Cerebellar nuclear complex (tissue), 1 donor: Measurements from ENCODE around the gene CCNI2.

Experiments used
- DNase-seq, 2 experiments: peaks; one replicate each; lab custom pipeline; 2025; lab: John Stamatoyannopoulos, UW

The CCNI2 gene, protein sequence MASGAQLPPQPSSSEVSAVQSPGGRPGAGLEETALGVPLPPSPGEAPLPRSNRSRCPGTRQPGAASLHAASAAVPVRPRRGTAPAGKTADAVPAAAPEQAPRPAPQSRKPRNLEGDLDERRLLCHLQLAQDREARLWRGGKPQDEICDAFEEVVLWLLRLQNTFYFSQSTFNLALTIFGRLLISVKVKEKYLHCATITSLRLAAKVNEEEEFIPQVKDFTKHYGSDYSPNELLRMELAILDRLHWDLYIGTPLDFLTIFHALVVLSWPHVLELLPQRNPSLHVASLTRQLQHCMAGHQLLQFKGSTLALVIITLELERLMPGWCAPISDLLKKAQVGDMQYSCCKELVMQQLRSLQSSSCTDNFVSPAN

GRCh38 chr5:132746954-132747615 is at the start of gene CCNI2:
Gene CCNI2 (plus strand): TSS chr5:132747426. CDS start chr5:132747496, 70 bp downstream.
- no peak for DNase-seq

GRCh38 chr5:132704875-132705274 is 42.4 kb upstream of the CCNI2 start:
- no peak for DNase-seq

DNA sequence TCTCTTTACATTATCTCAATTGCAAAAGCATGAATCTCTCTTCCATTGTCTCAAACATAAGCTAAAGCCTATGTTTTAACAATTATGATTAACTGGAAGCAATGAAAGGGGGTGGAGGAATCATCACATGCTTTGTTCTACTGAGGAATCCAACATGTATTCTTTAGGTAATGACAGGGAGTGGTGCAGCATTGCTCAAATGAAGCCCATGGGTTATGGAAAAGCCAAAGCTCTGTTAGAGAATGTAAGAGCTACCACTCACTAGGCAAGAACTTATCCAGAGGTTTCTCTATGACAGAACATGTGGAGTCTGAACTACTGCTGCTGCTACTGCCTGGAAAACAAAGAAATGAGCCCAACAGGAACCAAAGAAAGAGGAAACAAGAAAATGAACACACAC is 38.6 kb upstream of the CCNI2 start:
- DNase-seq = no peak

GRCh38 chr5:132714456-132715307 is 32.5 kb upstream of the CCNI2 start:
- DNase-seq = no peak

DNA sequence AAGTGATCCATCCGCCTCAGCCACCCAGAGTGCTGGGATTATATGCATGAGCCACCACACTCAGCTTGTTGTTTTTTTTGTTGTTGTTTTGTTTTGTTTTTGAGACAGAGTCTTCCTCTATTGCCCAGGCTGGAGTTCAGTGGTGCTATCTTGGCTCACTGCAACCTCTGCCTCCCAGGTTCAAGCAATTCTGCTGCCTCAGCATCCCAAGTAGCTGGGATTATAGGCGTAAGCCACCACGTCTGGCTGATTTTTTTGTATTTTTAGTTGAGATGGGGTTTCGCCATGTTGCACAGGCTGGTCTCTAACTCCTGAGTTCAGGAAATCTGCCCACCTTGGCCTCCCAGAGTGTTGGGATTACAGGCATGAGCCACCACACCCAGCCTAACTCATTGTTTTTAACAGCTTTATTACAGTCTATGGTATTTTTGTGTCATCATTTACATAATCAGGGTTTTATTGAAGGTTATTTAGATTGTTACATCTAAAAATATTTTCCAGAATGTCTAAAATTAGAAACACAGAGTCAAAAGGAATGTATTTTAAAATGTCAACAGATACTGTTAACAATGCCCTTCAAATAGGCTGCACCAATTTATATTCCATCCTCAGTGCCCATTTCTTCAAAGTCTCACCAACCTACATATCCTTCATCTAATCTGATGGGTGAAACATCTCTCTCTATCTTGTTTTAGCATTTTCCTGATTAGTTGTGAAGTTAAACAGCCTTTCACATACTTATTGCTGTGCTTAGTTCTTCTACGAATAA is 28.5 kb upstream of the CCNI2 start:
- no peak for DNase-seq

- DNase-seq = no peak
These were observed 21.5 kb upstream of the CCNI2 start for GRCh38 chr5:132725745-132726144.

- DNase-seq = no peak
These were observed 17.3 kb upstream of the CCNI2 start for GRCh38 chr5:132729896-132730295.

DNA sequence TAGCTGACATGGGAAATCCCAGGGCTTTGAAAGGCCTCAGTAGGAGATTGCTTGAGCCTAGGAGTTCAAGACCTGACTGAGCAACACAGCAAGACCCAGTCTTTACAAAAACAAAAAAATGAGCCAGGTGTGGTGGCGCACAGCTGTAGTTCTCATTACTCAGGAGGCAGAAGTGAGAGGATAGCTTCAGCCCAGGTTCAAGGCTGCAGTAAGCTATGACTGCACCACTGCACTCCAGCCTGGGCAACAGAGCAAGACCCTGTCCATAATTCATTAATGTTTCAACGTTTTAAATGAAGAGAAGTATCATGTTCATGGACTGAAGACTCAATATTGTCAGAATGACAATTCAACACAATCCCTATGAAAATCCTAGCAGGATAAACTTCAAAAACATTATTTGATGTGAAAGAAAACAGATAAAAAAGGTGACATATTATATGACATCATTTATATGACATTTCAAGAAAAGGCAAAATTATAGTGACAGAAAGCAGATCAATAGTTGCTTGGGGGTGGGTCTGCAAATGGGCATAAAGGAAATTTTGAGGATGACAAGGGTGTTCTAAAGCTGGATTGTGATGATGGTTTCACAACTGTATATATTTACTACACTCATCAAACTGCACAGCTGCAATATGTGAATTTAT is 13.6 kb upstream of the CCNI2 start:
- DNase-seq = no peak

DNA sequence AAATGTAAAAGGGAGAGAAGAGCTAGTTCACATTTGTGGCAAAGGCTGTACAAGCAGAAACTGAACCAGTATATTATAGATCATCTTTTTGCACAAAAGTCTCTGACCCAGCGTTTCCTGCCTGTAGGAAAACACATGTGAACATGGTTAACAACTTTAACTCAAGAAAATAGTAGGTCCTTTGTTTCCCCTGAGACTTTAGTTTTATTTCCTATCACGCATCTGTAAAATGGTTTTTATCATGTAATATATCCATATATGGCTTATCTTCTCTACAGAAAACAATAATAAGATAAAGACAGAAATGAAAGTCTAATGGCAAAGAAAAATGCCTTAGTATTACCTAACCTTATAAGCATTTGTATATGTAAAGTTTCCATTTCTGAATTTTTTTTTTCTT is 12.5 kb upstream of the CCNI2 start:
- DNase-seq = no peak

DNA sequence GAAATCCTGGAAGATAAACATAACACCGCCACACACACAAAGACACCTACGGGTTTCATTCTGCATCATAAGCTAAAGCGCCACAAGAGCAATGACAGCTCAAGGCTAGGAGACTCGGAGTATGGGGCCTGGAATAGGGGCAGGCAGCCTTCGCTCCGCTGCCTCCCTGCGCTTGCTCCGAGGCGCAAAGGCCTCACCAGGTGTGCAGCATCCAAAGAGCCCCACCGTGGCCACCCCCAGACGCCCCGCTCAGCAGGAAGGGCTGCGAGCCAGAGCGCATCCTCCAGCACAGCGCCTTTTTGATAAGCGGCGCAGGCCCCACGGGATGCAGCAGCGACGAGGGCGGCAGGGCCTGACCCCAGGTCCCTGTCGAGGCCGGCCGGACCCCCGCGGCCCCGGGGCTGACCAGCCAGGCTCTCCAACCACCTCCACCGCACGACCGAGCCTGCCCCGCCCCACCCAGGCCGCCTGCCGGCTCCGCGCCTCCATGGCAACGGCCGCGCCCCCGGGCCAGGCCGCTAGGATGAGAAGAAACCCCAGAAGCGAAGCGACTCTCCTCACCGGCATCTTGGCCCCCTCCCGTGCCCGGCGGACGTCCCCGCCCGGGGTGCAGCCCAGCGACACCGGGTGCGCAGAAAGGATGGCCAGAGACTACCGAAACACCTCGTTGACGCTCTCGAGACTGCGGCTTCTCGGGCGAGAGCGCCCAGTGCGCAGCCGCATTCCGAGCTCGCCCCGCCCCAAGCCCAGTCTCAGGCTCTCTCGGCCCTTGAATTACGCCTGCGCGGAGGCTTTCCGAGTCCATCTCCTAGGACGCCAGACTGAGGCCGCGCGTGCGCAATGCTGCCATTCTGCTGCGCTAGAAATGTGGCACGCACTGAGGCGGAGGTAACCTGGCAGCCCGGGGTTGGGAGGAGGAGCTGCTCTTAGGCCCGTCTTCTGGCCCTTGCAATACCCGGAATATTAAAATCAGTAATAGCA is 10.1 kb upstream of the CCNI2 start, which contains the start of gene KIF3A:
Gene KIF3A (minus strand): TSS at position 694 of the 981 bp plus-strand sequence. CDS start 127 bp downstream, at position 567.
- peak; percentile 81 to 97 for DNase-seq

GRCh38 chr5:132737982-132738681 is 9.1 kb upstream of the CCNI2 start:
- no peak for DNase-seq

DNA sequence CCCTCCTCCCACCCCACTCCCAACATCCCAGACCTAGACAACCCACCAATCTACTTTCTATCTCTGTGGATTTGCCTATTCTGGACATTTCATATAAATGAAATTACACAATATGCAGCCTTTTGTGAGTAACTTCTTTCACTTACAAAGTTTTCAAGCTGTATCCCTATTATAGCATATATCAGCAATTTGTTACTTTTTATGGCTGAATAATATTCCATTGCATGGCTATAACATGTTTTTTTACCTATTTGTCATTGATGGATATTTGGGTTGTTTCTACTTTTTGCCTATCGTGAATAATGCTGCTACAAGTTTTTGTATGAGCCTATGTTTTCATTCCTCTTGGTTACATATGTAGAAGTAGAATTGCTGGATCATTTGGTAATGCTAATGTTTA is 8.0 kb upstream of the CCNI2 start:
- DNase-seq = no peak

DNA sequence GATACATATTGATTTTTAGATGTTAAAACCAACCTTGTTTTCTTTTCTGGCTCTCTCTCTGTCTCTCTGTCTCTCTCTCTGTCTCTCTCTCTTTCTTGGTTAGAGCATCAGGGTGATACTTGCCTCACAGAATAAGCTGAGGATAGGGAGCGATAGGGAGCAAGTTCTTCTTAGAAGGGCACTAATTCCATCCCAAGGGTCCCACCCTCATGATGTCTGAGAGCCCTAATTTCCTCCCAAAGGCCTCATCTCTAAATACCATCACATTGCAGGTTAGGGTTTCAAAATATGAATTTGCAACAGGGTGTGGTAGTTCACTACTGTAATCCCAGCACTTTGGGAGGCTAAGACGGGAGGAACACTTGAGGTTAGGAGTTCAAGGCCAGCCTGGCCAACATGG is 5.1 kb upstream of the CCNI2 start:
- DNase-seq = no peak

DNA sequence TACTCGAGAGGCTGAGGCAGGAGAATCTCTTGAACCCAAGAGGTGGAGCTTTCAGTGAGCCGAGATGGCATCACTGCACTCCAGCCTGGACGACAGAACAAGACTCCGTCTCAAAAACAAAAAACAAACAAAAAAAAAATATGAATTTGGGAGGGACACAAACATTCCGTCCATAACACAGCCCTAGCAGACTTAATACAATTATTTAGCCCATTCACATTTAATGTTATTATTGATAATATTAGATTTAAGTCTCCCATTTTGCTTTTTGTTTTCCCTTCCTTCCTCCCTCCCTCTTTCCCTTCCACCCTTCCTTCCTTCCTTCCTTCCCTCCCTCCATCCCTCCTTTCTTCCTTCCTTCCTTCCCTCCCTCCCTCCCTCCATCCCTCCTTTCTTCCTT is 4.6 kb upstream of the CCNI2 start:
- no peak for DNase-seq

DNA sequence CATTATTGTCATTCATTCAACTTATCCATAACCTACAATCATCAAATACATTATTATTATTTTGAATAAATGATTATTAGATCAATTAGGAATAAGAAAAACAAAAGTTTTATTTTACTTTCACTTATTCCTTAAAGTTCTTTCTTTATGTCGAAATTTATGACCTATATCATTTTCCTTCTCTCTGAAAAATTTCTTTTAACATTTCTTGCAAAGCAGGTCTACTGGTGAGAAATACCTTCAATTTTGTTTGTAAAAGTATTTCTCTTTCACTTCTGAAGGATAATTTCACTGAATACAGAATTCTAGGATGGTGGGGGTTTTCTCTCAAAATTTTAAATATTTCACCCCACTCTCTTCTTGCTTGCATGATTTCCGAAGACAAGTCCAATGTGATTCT is 2.6 kb upstream of the CCNI2 start:
- DNase-seq = no peak

- no peak for DNase-seq
These were observed 653 bp upstream of the CCNI2 start for GRCh38 chr5:132746592-132746953.

DNA sequence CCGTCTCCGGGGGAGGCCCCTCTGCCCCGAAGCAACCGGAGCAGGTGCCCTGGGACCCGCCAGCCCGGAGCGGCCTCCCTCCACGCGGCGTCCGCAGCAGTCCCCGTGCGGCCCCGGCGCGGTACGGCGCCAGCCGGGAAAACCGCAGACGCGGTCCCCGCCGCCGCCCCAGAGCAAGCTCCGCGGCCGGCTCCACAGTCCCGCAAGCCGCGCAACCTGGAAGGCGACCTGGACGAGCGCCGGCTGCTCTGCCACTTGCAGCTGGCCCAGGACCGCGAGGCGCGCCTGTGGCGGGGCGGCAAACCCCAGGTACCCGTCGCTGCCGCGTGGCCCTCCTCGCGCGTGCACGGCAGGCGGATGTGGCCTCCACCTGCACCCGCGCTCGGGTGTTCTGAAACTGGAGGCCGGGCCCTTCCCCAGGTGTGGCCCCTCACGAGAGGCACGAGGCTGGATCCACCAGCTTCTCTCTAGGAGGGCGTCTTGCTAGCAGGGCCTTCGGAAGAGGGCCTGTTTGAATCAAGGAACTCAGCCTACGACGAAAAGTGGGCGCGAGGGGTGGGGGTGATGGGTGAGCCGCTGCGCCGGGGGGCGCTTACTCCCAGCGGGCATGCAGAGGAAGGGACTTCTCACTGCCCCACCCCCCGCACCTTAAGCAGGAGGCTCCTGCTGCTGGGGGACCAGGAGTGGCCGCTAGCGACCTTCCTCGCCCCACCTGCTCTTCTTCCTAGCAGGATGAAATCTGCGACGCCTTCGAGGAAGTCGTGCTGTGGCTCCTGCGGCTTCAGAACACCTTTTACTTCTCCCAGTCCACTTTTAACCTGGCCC is 602 bp downstream of the CCNI2 start:
- no peak for DNase-seq

GRCh38 chr5:132748522-132749000 is 1.3 kb downstream of the CCNI2 start:
- DNase-seq = no peak
